Stimulated activated CD8-positive, alpha-beta memory T cell treated with anti-CD3 and anti-CD28 coated beads, Interleukin-4, amount 100 ng/mL, for 4 hours (primary cell): ENCODE data around the gene ZNF474.

Source experiments
- DNase-seq, 2 donors: peaks; one replicate each; pipeline ENCODE4 v3.0.0-alpha.2; 2020; ENCODE audit warnings: low read depth in 2 of 2, low spot score in 1 of 2

The ZNF474 gene

GRCh38 chr5:122153230-122153629, 23.9 kb downstream of the ZNF474 start:
- no peak for DNase-seq

GRCh38 chr5:122153774-122154173, 24.4 kb downstream of the ZNF474 start:
- DNase-seq, result no peak

- no peak for DNase-seq
These were observed 25.1 kb downstream of the ZNF474 start for GRCh38 chr5:122154491-122154890.

- no peak for DNase-seq
These were observed 25.6 kb downstream of the ZNF474 start for GRCh38 chr5:122154910-122155309.

- no peak for DNase-seq
These were observed 26.2 kb downstream of the ZNF474 start for GRCh38 chr5:122155546-122155945.

- no peak for DNase-seq
These were observed 27.5 kb downstream of the ZNF474 start for GRCh38 chr5:122156724-122157325.

GRCh38 chr5:122162100-122162638, 32.8 kb downstream of the ZNF474 start:
- no peak for DNase-seq

GRCh38 chr5:122163121-122164069, 34.0 kb downstream of the ZNF474 start:
- DNase-seq, result no peak

GRCh38 chr5:122164070-122164435, 34.7 kb downstream of the ZNF474 start:
- DNase-seq, result no peak

- no peak for DNase-seq
These were observed 35.6 kb downstream of the ZNF474 start for GRCh38 chr5:122164831-122165558.

GRCh38 chr5:122165559-122166078, 36.3 kb downstream of the ZNF474 start:
- no peak for DNase-seq

GRCh38 chr5:122169350-122170103, 40.2 kb downstream of the ZNF474 start:
- no peak for DNase-seq

- no peak for DNase-seq
These were observed 41.3 kb downstream of the ZNF474 start for GRCh38 chr5:122170620-122171019.

GRCh38 chr5:122172207-122172606, 42.9 kb downstream of the ZNF474 start:
- no peak for DNase-seq

GRCh38 chr5:122173474-122174415, 44.4 kb downstream of the ZNF474 start:
- no peak for DNase-seq

GRCh38 chr5:122175091-122175490, 45.7 kb downstream of the ZNF474 start:
- no peak for DNase-seq

GRCh38 chr5:122175852-122176251, 46.5 kb downstream of the ZNF474 start:
- no peak for DNase-seq

- DNase-seq, result no peak
These were observed 47.8 kb downstream of the ZNF474 start for GRCh38 chr5:122177161-122177560.

GRCh38 chr5:122179701-122180100, 50.4 kb downstream of the ZNF474 start:
- DNase-seq, result no peak
